Activated CD8-positive, alpha-beta memory T cell treated with anti-CD3 and anti-CD28 coated beads for 36 hours (primary cell): ENCODE data around the gene HDGFL2. TPM values are rescaled to one million over a fixed set of nuclear protein-coding genes. Genes with fewer than 3 reads are reported as not detected.
"Not testable (repeated sequence)": the region's sequence is repeated elsewhere in the genome, so short reads cannot be mapped to it uniquely, and the experiment has no call there.

Source experiments
- CTCF ChIA-PET: fragments of 350-600 bp; sonication (Branson Sonifier 250); formaldehyde crosslinking; loops from one replicate; lab custom pipeline; 2021; ENCODE audit warnings: antibody characterized with exemption; lab: Charles Lee
- POLR2A ChIA-PET: fragments of 350-600 bp; sonication (Branson Sonifier 250); formaldehyde crosslinking; loops from one replicate; lab custom pipeline; 2021; ENCODE audit warnings: antibody characterized with exemption; lab: Charles Lee
- total RNA-seq, 2 experiments: library from RNA; stranded (reverse); gene quantifications; one replicate each; pipeline ENCODE4 v1.2.3, GENCODE V29; 2021

HDGFL2 gene
- total RNA-seq, 2 experiments from 2014 or later, result 45.8 to 47.0 TPM

DNA sequence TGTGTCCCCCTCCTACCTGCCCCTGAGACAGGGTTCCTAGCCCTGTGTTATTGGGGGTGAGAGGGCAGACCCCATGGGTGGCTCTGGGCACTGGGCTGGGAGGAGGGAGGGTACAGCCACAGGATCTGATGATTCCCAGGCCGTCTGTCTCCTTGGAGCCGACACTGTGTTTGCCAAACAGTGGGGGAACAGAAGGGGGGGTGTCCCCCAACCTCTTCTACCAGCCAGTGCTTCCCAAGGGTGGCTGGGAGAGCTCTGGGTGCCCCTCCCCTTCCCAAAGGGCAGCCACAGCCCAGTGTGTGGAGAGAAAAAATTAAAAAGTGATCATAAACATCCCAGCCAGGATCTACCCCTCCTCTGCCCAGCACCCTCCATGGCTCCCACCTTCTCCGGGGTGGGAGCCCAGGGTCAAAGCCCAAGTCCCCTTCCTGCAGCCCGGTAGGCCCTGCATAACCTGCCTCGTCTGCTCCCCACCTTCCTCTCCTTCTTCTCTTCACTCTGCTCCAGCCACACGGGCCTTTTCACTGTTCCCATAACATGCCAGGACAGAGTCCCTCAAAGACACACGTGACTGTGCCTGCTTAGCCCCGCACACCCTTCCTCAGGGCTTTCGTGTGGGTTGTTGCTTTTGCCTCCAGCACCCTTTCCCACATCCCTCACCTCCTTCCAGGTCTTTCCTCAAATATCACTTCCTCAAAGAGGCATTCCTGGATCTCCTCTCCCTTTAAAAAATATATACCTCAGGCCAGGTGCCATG lies 47.6 kb downstream of the HDGFL2 start:
- CTCF ChIA-PET, result no interaction called here
- POLR2A ChIA-PET, result no interaction called here

DNA sequence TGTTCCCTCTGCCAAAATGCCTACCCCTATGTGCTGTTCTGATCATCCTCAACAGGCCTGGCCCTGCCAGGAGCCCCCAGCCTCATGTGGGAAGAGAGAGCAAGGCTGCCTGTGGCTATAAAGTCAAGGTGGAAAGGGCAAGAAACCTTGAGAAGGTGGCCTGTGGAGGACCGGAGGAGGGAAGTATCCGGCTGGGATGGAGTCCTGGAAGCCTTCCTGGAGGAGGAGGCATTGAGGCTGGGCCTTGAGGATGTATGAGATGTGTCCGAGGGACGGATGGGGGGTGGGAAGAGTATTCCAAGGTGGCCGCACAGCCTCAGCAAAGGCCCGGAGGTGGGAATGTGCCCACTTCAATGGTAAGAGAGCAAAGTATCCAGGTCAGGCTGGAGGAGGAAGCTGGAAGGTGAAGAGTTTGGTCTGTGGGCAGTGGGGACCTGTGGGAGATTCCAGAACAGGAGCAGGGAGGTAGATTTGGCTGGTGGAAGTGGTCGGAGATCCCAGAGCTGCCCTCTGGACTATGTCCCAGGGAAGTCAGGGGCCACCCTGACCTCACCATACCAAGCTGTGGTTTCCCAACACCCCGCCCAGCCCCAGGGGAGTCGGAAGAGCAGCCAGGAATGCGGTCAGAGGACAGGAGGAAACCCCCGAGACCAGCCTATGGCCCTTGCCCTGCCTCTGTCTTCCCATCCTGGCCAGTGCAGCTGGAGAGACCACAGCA lies 49.2 kb downstream of the HDGFL2 start:
- CTCF ChIA-PET, result no interaction called here
- POLR2A ChIA-PET, result no interaction called here

DNA sequence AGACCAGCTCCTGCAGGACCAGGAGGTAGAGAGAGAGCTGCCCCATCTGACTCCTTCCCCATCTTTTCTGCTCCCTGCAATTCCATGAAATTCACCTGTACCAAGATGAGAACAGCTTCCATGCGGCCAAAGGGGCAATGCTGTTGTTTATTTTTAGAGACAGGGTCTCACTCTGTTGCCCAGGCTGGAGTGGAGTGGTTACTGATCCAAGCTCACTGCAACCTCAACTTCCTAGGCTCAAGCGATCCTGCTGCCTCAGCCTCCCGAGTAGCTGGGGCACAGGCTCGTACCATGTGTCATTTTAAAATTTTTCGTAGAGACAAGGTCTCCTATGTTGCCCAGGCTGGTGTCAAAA lies 49.8 kb downstream of the HDGFL2 start:
- POLR2A ChIA-PET, result no interaction called here
- CTCF ChIA-PET, result no interaction called here

DNA sequence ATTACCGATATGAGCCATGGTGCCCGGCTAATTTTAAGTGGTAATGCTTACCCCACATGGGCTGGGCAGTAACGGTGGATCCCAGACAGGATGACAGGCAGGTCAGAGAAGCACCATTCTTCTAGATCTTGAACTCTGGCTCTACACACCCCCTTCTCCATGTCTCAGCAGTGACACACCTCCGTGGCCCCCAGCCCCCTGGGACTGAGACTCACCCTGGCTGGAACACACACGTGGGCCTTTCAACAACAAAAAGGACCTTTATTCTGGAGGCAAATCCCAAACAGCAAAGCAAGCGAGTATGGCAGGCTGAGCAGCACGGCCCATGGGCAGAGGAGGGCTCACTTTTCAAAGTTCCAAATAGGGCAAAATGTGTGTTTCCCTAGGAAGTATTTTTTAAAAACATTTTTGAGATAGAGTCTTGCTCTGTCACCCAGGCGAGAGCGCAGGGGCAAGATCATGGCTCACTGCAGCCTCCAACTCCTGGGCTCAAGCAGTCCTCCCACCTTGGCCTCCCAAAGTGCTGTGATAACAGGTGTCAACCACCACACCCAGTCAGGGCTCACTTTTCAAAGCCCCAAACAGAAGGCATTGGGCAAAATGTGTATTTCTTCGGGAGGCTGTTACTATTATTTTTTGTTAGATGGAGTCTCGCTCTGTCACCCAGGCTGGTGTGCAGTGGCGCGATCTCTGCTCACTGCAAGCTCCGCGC lies 50.4 kb downstream of the HDGFL2 start:
- ChIA-PET POLR2A (no interaction called here), CTCF (interaction anchor here (0.5 to 2.1 kb wide), 6 partner anchors 12 to 196 kb away, joined by 3 to 7 read pairs (median 3); partner anchors contain the start of gene PLIN5)

DNA sequence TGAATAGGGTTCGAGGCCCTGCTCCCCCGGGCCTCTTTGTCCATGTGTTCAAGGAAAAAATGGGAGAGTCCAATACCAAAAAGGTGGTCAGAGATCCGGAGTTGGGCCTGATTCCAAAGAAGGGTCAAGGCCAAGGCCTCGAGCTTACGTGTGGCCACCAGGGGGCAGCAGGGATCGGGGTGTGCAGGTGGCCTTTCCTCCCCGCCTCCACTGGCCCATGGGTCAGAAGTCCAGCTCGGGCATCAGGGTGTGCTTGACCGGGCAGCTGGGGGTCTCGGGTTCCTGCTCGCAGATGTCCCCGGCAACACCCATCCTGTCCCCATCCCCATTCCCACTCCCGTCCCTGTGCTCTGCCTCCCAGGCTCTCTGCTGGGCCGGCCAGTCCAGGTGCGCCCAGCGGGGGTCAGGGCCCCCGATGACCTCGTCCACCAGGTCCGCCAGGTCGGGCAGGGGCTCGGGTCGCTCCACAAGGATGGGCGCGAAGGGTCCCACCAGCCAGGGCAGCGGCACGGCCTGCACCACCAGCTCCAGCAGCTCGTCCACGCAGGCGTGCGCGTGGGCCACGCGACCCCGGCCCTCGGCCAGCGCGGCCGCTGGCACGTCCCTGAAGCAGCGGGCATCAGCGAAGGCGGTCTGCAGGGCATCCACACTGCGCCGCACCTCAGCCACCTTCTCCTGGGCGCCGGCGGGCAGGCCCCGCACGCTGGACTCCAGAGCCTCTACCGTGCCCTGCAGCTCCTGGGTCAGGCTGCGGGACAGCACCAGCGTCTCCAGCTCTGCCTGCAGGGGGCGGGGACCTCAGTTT lies 51.4 kb downstream of the HDGFL2 start:
- ChIA-PET POLR2A (no interaction called here), CTCF (interaction anchor here (0.5 to 2.1 kb wide), 12 partner anchors 11 to 388 kb away, joined by 3 to 7 read pairs (median 3); partner anchors contain the start of gene PLIN5)

DNA sequence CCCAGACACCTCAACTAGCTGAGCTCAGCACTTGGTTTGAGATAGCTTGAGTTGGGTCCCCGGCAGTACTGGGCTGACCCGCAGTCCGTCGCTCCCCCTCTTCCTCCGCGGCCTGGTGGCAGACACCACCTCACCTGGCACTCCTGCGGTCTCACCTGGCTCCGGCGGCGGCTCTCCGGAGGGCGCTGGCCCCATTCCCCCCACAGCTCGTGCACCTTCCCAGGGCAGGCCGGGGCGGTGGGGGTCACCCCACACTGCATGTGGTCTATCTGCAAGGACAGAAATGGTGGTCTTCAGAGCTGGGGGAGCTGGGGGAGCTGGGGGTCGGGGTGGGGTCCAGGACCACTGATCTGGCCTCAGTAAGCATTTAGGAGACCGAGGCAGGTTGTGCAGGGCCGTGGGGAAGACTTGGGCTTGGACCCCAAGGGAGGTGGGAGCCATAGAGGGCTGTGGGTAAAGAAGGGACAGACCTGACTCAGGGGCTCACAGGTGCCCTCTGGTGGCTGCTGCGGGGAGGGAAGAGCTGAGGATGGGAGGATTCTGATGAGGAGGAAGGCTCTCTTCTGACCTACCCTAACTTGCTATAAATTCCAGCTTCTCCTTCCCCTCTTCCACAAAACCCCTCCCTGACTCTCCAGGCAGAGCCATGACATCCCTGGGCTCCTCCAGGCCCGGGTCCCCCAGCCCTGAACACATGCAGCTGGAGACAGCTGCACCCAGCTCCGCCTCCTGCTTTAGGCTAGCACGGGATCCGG lies 52.9 kb downstream of the HDGFL2 start:
- CTCF ChIA-PET, result interaction anchor here (0.7 to 2.1 kb wide), 16 partner anchors 10 to 286 kb away, joined by 3 to 7 read pairs (median 3); partner anchors contain the start of genes HDGFL2 and PLIN5
- POLR2A ChIA-PET, result no interaction called here

DNA sequence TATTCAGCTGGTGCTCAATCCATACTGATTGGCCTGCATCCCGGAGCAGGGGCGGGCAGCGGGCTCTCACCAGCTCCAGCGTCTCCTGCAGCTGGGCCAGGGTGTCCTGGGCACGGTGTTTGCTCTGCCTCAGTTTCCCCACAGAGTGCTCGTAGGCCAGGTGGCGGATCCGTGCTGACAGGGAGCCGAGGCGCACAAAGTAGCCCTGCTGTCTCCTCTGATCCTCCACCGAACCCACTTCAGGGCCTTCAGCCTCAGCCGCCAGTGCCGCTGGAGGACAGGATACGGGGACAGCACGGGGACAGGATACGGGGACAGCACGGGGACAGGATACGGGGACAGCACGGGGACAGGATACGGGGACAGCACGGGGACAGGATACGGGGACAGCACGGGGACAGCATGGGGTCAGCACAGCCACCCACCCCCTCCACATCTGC lies 53.5 kb downstream of the HDGFL2 start:
- CTCF ChIA-PET, result interaction anchor here (0.7 to 1.7 kb wide), 12 partner anchors 9 to 286 kb away, joined by 3 to 7 read pairs (median 3); partner anchors contain the start of genes HDGFL2 and PLIN5
- POLR2A ChIA-PET, result no interaction called here

DNA sequence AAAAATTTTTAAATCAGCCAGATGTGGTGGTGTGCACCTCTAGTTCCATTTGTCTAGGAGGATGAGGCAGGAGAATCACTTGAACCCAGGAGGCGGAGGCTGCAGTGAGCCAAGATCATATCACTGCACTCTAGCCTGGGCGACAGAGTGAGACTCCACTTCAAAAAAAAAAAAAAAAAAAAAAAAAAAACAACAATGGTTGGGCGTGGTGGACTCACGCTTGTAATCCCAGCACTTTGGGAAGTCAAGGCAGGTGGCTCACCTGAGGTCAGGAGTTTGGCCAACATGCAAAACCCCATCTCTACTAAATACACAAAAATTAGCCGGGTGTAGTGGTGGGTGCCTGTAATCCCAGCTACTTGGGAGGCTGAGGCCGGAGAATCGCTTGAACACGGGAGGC lies 55.3 kb downstream of the HDGFL2 start:
- POLR2A ChIA-PET, CTCF ChIA-PET: not testable (repeated sequence)

DNA sequence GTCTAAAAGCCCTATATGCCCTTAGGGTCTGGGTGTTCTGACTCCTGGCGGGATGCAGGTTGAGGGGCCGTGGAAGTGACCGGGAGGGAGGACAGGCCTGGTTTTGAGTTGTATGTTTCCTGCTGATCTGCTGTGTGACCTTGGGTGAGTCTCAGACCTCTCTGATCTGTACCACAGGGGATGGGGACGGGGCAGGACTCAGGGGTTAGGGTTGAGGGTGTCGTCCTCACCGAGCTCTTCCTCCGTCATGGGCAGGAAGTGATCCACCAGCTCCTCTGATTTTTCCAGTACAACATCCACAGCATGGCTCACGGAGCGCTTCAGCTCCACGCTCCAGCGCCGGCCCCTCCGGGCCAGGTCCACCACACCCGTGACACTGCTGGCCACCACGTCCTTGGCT lies 56.7 kb downstream of the HDGFL2 start:
- ChIA-PET CTCF (interaction anchor here (0.5 kb wide), 2 partner anchors 43 to 247 kb away, joined by 3 to 7 read pairs; no protein-coding TSS in a partner anchor), POLR2A (no interaction called here)

DNA sequence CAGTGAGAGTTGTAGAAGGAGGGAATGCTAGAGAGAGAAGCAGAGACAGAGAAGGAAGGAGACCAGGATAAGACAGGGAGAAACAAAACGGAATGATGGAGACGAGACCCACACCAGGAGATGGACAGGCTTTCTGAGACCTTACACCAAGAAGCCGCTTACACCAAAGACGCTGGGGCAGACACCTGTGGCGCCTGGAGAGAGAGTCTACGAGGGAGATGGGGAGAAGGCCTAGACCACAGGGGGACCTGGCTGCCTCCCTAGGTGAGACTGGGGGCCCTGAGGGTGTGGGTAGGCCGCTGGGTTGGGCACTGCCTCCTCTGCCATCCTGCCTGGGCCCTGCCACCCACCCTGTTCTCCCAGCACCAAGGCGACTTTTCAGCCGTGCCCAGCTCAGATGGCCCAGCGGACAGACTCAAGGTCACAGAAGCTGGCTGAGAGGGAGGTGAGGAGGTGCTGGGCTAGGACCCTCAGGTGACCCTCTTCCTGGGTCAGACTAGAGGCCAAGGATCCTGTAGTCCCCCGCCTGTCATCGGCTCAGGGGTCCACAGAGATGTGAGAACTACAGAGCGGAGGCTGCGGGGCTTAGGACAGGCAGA lies 57.9 kb downstream of the HDGFL2 start:
- CTCF ChIA-PET, result no interaction called here
- POLR2A ChIA-PET, result no interaction called here

DNA sequence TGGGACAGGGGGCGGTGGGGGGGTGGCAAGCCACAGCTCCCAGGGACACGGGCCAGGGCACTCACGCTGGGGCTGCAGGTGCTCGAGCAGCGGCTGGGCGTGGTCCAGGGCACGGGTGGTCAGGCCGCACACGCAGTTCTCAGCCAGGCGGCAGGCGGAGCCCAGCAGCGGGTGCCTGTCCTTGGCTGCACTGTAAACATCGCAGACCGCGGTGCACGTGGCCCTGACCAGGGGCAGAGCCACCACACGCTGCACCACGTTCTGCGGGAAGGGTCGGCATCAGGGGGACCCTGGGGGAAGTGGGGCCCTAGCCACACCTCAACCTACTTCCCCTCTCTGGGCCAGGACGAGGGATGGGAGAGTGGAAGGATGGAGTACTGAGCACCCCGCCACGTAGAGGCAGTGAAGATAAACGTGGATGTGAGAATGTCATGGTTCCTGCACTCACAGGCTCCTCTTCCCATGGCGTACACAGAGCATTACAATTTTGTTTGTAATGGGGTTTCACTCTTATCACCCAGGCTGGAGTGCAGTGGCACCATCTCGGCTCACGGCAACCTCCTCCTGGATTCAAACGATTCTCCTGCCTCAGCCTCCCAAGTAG lies 59.6 kb downstream of the HDGFL2 start:
- ChIA-PET CTCF (no interaction called here), POLR2A (interaction anchor here (0.6 kb wide), 1 partner anchor 27 kb away, joined by 4 read pairs; no protein-coding TSS in a partner anchor)

DNA sequence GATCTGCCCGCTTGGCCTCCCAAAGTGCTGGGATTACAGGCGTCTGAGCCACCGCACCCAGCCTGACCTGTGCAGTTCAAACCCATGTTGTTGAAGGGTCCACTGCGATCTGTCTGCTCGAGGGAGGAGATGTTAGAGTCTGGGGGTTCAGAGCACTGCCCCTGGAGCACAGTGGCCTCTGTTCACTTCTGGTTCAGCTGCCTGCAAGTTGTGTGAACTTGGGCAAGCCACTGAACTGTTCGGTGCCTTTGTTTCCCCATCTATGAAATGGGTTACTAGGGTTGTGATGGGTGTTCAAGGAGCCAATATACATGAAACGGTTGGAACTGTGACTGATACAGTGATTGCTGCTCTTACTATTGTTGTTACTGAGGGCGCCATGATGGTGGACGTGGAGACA lies 61.2 kb downstream of the HDGFL2 start:
- CTCF ChIA-PET, result no interaction called here
- POLR2A ChIA-PET, result no interaction called here

DNA sequence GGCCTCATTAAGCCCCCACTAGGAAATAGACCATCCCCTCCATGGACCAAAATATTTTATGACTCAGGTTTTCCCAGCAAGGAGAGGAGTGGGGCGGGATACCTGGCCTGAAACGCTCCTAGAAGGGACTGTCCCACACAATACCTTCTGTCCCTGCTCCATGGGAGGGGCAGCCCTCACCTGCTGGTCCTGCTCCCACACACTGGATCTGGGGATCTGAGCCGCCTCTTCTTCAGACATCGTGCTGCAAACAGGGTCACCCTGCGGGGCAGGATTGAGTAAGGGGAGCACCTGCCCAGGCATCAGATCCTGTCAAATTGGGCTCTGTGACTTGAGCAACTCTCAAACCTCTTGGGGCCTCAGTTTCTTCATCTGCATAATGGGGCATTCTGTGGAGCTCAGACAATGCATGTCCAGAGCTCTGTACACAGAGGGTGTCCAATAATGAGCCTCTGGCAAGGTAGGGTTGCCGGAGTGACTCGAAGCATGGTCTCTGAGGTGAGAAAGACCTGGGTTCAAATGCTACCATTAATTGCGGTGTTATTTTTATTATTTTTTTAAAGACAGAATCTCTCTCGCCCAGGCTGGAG lies 61.8 kb downstream of the HDGFL2 start:
- CTCF ChIA-PET, result interaction anchor here (1.4 to 2.3 kb wide), 2 partner anchors 8 to 10 kb away, joined by 5 to 7 read pairs; no protein-coding TSS in a partner anchor
- POLR2A ChIA-PET, result no interaction called here

DNA sequence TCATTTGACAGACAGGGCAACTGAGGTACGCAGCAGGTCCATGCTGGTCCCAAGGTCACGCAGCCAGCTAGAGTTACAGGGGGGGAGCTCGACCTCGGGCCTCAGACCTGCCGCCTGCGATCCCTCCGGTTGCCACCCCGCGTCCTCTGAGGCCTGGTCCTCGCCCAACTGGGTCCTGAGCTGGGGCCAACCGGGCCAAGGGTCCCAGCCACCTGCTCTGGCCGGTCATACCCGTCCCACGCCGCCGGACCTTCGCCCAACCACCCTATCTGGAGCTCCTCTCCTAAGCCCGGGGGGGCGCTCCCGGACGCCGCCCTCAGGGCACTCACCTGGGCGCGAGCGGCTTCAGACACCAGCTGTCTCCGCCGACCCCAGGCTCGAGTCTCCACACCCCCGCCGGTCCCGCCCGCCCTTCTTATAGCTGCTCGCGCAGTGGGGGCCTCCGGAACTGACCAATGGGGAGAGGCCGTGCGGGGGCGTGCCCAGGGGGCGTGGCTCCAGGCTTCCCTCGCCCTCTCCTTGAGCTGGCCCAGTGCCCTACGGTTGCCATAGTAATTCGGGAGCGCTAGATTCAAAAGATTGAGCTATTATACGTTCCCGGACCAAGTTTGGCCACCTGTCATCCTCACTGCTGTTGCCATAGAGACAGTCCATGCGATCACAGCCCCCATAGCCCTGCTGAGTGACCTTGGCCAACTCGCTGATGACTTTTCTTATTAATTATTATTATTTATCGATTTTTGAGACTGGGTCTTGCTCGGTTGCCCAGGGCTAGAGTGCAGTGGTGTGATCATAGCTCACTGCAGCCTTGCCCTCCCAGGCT lies 63.0 kb downstream of the HDGFL2 start, which contains the start of gene PLIN5:
Gene PLIN5 (minus strand): TSS at position 389 of the 823 bp plus-strand sequence. CDS start 1,150 bp downstream, outside the sequence.
- CTCF ChIA-PET, result interaction anchor here (1.4 to 2.3 kb wide), 2 partner anchors 10 to 11 kb away, joined by 5 to 7 read pairs; no protein-coding TSS in a partner anchor
- POLR2A ChIA-PET, result no interaction called here

DNA sequence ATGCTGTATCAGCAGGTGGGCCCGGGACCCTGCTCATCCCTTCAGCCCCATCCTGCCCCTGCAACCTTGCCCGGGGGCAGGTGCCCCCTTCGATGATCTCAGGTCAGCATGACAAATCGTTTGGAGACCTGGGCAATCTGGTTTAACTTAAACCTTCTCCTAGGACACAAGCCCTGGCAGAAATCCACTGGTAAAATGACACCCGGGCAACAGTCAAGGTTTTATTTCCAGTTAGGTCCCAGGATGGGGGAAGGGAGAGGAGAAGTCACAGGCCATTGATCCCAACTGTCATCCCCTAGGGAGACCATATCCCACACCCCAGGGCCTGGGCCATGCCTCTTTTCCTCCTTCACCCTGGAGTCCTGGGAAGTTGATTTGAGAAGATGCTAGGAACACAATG lies 64.7 kb downstream of the HDGFL2 start:
- CTCF ChIA-PET, result no interaction called here
- POLR2A ChIA-PET, result no interaction called here
